Hippocampal formation (tissue), 2 donors: ENCODE data around the gene FBF1.
"Not testable (repeated sequence)": the region's sequence is repeated elsewhere in the genome, so short reads cannot be mapped to it uniquely, and the experiment has no call there.

Source experiments
- DNase-seq, 2 donors: peaks; one replicate each; lab custom pipeline; 2025; lab: John Stamatoyannopoulos, UW

Gene FBF1

DNA sequence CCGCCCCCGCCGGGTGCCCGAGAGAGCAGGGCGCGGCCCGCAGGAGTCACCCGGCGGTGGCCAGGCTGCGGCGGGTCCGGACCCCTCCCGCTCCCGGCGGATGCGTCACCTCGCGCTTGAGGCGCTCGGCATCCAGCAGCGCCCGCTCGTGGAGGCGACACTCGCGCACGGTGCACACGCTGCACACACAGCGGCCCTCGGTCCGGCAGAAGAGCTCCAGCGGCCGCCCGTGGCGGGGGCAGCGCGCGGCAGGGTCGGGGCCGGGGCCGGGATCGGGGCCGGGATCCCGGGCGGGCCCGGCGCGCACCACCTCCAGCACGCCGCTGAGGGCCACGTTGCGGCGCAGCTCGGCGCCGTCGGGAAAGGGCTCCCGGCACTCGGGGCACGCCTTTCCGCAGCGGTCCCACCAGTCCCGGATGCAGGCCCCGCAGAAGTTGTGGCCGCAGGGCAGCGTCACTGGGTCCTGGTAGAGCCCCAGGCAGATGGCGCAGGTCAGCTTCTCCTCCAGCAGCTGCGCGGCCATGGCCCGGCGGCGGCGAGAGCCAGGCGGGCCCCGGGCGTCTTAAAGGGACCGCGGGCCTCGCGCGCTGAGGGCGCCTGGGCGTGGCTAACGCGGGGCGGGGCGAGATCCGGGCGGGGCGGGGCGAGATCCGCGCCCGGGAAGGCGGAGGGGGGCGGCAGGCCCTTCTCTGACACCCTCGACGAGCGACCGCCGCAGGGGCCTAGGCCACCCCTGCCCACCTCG is 44.3 kb downstream of the FBF1 start, which contains the start of gene TRIM65:
Gene TRIM65, minus strand, starts transcription at position 537 of the 745 bp plus-strand sequence. Its CDS starts 14 bp downstream, at position 523.
- peak; percentile 73 to 76 for DNase-seq

DNA sequence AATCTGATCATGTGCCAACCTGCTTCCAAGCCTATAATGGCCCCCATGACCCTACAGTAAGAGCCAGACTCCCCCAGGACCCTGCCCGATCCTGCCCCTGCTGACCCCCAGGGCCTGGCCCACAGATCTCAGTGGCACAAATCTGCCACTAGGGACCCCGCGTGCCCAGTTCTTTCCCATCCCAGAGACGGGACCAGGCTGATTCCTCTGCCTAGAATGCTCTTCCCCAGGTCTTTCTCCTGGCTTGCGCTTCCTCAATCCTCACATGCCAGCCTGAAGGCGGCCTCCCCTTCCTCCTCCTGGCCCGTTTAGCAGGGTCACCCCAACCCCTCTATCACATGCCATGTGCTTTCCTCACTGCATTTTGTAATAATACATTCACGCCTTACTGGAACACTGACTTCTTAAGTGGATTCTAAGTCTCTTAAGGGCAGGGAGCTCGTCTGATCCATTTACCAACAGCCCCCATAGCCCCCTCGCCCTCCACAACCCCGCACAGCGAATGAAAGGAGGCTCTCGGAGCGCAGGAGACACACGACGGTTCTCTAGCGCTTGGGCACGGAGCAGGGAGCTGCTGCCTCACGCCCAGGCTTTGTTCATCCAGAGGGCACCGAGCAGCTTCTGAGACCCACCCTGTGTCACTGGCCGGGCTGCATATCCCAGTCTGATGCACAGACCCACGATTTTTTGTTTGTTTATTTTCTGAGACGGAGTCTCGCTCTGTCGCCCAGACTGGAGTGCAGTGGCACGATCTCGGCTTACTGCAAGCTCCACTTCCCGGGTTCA is 45.3 kb downstream of the FBF1 start:
- no peak for DNase-seq

DNA sequence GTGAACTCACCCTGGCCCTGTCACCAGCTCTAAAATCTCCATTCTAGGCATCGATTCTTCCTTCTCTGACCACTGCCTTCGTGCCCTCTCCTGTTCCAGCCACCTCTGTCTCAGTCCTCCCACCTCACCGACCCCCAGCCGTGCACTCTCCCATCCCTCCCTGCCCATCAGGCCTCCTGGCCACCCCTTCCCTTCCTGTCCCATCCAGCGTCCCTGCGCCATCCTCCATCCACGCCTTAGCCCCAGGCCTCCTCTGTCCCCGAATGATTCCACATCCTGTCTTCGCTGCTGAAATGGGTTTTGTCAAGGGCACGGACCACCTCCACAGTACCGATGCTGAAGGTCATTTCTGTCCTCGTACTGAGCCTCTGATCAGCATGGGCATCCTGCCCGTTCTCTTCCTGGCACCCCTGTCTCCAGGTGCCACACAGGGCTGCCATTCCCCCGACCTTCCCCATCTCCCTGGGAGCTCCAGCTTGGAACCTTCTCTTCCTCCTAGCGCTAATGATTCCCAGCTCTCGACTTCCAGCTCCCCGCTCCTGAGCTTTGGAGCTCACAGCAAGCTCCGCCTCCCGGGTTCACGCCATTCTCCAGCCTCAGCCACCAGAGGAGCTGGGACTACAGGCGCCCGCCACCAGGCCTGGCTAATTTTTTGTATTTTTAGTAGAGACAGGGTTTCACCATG is 46.7 kb downstream of the FBF1 start:
- no peak for DNase-seq

DNA sequence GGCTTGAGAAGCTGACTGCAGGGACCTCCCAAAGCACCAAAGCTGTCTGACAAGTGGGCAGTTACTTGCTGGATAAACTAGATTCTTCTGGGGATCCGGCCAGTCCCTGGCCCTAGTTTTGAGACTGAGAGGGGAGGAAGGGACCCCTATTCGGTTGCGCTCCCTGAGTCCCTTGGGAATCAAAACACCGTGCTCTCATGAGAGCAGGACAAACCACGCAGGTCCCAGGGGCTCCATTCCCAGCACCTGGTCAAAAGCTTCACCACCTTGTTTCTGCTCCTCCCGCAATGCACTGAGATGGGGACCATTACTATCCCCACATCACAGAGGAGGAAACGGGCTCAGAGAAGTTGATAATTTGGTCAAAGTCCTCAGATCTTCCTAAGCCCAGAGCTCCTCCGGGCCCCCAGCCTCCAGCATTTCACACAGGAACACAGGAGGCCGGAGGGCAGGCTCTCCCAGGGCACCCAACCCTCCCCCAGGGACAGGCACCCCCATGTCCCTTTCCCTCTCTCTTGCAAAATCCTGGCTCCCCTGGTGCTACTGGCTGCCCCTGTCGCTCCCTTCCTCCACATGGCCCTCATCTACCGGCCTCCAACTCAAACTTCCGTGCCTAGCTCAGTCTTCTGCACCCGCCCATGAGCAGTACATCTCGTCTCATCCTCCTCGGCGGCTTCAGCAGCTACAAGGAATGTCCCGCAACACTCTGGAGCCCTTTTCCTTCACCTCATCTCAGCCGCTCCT is 47.4 kb downstream of the FBF1 start:
- no peak for DNase-seq

DNA sequence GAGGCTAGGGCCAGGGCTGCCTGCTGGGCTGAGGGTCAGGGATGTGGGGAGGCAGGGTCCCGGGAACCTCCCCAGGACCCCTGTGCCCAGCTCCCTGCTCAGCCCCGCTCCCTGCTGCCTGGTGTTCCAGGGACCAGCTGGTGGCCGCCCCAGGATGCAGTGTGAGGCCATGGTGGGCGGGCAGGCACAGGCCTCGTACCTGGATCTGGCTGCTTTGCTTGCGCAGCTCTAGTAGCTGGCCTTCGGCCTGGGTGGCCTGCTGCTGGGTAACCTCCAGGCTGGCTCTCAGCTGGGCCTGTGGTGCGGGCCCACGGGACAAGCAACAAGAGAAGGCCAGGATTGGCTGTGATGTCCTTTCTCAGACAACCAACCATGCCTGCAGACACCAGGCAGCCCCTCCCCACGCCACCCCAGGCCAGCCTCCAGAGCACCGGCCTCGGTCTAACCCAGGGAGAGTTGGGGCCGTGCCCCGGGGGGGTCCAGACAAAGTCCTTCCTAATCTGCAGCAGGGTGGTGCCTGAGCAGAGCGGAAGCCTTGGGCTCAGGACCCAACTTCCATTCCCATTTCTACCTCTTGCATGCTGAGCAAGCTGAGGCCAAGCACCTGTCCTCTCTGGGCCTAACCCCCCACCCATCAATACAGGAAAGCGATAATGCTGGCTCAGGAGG is 48.2 kb downstream of the FBF1 start:
- no peak for DNase-seq

GRCh38 chr17:75891605-75892555 is 49.0 kb downstream of the FBF1 start:
- no peak for DNase-seq

DNA sequence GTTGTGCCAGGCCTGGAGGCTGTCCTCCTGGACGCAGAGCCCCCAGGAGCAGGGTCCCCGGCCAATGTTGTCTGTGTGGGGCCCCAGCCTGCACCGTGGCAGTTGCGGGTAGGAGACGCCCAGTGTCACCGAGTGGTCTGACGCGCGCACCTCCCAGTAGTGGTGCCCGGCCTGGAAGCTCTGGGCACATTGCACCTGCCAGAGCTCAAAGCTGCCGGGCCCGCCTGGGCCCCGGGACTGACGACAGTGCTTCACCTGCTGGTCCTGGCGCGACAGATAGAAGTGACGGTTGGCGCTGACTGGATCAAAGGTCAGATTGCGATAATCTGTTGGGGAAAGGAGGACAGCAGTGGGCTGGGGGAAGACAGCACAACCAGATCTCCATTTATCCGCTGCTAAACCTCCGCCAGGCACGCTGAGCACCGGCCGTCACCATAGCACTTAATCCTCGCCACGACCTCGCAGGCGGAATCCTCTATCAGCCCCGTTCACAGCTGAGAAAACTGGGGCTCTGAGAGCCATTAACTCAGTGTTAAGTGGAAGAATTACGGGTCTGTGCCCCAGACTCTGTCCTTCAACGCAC is 49.7 kb downstream of the FBF1 start:
- no peak for DNase-seq

GRCh38 chr17:75889454-75889853 is 51.4 kb downstream of the FBF1 start:
- no peak for DNase-seq

DNA sequence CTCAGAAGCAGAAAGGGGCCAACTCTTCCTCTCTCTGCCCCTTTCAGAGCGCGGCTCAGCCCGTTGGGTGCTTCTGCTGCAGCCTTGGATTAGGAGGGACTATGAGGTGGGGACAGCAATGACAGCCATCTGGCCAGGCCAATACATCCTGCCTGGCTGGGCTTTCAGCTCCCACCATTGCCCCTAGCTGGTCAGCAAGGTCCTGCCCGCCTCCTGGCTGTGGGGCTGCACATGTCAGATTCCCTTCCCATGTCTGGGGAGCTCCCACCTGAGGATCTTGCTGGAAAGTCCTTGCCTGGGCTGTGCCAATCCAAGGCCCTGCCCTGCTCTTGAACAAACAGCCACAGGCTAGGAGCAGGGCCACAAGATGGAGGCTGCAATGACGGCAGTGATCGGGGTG is 52.4 kb downstream of the FBF1 start:
- DNase-seq = no peak

DNA sequence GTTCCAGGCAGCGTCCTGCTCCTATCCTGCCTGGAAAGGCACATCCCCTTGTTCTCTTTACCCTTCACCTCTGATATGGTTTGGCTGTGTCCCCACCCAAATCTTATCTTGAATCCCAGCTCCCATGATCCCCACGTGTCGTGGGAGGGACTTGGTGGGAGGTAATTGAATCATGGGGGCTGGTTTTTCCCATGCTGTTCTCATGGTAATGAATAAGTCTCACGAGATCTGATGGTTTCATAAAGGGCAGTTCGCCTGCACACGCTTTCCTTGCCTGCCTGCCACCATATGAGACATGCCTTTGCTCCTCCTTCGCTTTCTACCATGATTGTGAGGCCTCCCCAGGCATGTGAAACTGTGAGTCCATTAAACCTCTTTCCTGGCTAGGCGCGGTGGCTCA is 55.0 kb downstream of the FBF1 start:
- DNase-seq = not testable (repeated sequence)

GRCh38 chr17:75885431-75885830 is 55.4 kb downstream of the FBF1 start:
- DNase-seq = no peak

- DNase-seq = no peak
These were observed 59.0 kb downstream of the FBF1 start for GRCh38 chr17:75881678-75882454.

GRCh38 chr17:75880266-75880665 is 60.6 kb downstream of the FBF1 start:
- no peak for DNase-seq

DNA sequence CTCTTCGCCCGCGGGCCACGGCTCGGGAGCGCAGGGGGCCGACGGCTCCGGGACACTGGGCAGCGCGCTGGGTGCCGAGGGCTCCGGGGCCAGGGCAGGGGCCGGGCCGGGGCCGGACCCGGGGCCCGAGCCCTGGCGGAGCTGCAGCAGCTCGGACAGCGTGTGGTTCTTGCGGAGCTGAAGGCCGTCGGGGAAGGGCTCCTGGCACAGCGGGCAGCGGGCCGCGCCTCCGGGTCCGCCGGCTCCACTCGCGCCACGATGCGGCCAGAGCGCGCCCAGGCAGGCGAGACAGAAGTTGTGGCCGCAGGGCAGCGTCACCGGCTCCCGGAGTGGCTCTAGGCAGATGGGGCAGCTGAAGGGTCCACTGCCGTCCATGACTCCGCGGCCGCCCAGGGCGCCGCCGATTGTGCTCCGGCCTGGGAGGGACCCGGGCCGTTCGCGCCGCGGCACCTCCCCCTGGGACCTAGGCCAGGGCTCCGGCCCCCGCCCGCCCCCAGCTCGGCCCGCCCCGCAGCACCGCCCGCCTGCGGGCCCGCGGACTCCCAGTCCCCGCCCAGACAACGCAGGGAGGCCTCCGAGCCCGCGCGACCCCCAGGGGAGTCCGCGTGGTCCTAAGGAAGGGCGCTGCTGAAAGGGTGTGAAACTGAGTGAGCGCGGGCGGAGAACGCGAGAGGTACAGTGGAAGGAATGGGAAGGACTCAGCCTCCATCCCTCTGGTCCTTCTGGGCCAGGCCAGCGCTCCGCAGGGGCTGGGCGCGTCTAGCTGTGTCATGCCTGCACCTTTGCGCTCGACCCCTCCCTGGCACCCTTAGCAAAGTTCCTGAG is 62.5 kb downstream of the FBF1 start, which contains the start of gene TRIM47:
Gene TRIM47, minus strand, starts transcription at position 408 of the 825 bp plus-strand sequence. Its CDS starts 33 bp downstream, at position 375.
- peak; percentile 52 for DNase-seq

GRCh38 chr17:75877752-75878173 is 63.1 kb downstream of the FBF1 start:
- peak; percentile 47 to 53 for DNase-seq

DNA sequence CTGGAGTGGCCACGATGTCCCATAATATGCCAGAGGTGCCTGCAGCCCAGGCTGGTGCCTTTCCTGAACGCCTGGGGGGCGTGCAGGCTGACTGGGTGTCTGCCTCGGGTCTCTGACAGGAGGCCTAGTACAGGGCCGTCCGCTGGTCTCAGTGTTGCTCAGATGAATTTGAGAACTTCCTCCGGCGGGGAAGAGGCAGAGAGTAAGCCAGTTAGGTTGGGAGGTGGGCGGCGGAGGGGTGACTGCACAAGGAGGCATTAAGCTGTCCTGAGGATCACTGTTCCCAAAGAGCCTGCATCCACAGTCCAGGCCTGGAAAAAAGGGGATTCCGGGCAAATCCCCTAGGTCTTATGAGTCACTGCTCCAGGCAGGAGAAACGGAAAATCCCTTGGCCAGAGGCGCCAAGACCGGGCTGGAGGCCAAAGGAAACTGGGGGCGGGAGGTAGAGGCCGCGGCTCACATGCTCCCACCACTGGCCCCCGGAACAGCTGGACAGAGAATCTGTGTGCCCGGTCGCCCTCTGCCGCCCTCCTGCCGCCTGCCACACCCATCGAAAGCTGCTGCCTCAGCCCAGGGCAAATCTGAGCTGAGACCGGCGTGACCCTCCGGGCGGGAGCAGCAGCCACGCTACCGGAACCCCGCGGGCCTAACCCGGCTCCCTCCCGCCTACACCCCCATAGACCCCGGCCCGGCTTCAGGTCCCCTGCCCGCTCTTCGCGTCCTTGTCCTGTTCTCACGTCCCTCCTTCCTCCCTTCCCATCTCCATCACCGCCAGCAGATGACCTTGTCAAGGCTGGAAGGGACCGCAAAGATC is 63.7 kb downstream of the FBF1 start:
- DNase-seq = peak; percentile 66 to 84
